ENCODE measurements around the gene POLE4.

Gene POLE4

GRCh38 chr2:75003276-75003675, 44.8 kb downstream of the POLE4 start:
- DNase-seq = no peak

DNA sequence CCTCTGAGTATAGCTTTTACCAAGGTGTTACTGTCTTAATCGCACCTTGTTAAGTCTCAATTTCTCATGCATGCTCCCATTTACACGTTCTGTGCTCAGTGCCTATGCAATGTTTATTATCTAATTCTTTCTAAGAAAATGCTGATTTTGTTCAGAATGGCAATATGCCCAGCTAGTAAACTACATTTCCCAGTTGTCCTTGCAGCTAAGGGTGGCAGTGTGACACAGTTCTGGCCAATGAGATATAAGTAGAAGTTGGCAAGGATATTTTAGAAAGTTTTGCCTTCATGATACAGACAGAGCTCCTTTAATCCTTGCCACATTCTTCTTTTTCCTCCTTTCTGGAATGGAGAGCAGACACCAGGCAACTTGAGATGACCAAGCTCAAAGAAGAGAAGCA, 45.3 kb downstream of the POLE4 start:
- no peak for DNase-seq

GRCh38 chr2:75006041-75006440, 47.6 kb downstream of the POLE4 start:
- DNase-seq = no peak

DNA sequence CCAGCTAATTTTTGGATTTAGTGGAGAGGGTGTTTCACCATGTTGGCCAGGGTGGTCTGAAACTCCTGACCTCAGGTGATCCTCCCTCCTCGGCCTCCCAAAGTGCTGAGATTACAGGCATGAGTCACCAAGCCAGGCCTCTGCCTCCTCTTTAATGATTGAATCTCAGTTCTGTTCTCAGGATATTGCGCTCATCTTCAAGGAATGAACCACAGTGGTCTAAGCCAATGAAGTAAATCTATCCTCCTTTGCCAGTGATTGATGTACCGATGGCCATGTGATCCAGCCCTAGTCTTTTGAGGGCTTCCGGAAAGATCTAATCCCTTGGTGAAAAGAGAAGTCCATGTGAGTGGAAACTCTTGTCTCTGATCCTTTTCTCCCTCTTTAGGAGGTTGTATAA, 48.6 kb downstream of the POLE4 start:
- DNase-seq = peak; percentile 9

- peak; percentile 8 for DNase-seq
Observed at GRCh38 chr2:75007819-75008218, 49.4 kb downstream of the POLE4 start.

GRCh38 chr2:75010571-75010970, 52.1 kb downstream of the POLE4 start:
- no peak for DNase-seq

- DNase-seq = no peak
Observed at GRCh38 chr2:75012080-75012479, 53.6 kb downstream of the POLE4 start.

- no peak for DNase-seq
Observed at GRCh38 chr2:75018162-75018561, 59.7 kb downstream of the POLE4 start.

Measured in fibroblast of skin of abdomen (primary cell).